Bronchial epithelial cell (primary cell): Measurements from ENCODE around the gene PRMT7. TPM values are rescaled to one million over a fixed set of nuclear protein-coding genes. Genes with fewer than 3 reads are reported as not detected.

ENCODE experiments used
- DNase-seq: peaks from one replicate; pipeline ENCODE4 v3.0.0-alpha.2; 2010; ENCODE audit warnings: low read depth
- FAIRE-seq: peaks from 2 replicates; lab custom pipeline; 2011; peaks lifted over from hg19 to GRCh38; lab: Jason Lieb, UNC
- H3K27me3 ChIP-seq: 2 replicates; pipeline ENCODE4 v1.5.1; 2011; ENCODE audit warnings: low read length; ENCODE audit not compliant: control insufficient read depth, insufficient read depth
- H3K36me3 ChIP-seq: 2 replicates; pipeline ENCODE4 v1.5.1; 2011; ENCODE audit warnings: low read length; ENCODE audit not compliant: control insufficient read depth, insufficient read depth
- H3K4me3 ChIP-seq: 2 replicates; pipeline ENCODE4 v1.5.1; 2011; ENCODE audit warnings: mild to moderate bottlenecking, low read depth, low read length, control low read depth
- total RNA-seq: library from RNA; depleted of rRNA; stranded (reverse); fragments of >200 nt; gene quantifications from 2 replicates; pipeline ENCODE4 v1.2.1, GENCODE V29; 2014
- TF ChIP-seq, protein P1 (sequence below): IDR thresholded peaks from 2 replicates; pipeline ENCODE4 v1.5.1; 2011; ENCODE audit warnings: mild to moderate bottlenecking, moderate library complexity, low read length, control low read depth, inconsistent platforms; ENCODE audit not compliant: insufficient read depth, severe bottlenecking

PRMT7 gene
- total RNA-seq, 1 donor from 2014 or later: 36.9 TPM

DNA sequence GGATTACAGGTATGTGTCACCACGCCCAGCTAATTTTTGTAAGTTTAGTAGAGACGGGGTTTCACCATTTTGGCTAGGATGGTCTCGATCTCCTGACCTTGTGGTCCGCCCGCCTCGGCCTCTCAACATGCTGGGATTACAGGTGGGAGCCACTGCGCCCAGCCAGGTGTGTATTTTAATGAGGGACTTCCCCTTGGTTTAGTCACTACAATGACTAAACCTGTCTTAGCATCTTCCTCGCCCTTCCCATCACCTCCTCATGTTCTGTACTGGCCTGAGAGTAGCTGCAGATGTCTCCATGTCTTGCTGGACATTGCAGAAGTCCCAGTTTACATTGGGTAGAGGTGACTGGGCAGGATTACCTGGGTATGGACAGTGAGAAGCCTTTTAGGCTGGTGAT lies 36.9 kb upstream of the PRMT7 start:
- DNase-seq (peak; percentile 59), FAIRE-seq (no peak)
- no peak overlapping the region for H3K4me3 ChIP-seq
- TF ChIP-seq, protein P1, sequence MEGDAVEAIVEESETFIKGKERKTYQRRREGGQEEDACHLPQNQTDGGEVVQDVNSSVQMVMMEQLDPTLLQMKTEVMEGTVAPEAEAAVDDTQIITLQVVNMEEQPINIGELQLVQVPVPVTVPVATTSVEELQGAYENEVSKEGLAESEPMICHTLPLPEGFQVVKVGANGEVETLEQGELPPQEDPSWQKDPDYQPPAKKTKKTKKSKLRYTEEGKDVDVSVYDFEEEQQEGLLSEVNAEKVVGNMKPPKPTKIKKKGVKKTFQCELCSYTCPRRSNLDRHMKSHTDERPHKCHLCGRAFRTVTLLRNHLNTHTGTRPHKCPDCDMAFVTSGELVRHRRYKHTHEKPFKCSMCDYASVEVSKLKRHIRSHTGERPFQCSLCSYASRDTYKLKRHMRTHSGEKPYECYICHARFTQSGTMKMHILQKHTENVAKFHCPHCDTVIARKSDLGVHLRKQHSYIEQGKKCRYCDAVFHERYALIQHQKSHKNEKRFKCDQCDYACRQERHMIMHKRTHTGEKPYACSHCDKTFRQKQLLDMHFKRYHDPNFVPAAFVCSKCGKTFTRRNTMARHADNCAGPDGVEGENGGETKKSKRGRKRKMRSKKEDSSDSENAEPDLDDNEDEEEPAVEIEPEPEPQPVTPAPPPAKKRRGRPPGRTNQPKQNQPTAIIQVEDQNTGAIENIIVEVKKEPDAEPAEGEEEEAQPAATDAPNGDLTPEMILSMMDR: no peak
- peaks cover 4% of the 10 kb centered on the region for H3K36me3 ChIP-seq
- no peaks in the 10 kb centered on the region for H3K27me3 ChIP-seq

DNA sequence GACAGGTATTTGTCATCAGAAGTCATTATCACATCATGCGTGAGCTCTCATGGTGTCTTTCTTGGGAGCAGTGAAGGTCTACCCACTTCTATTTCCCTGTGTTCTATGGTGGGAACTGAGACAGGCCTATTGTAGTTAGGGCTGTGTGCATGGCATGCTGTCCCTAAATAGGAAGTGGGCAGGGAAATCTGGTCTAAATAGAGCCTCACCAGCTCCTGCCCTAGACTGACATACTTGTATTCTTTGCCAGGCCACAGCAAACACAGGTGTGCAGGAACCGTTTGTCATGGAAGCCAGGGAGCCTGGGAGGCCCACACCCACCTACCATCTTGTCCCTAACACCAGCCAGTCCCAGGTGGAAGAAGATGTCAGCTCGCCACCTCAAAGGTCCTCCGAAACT lies 36.4 kb upstream of the PRMT7 start:
- peaks cover 4% of the 10 kb centered on the region for H3K36me3 ChIP-seq
- TF ChIP-seq, protein P1: no peak
- FAIRE-seq (no peak), DNase-seq (no peak)
- no peak overlapping the region for H3K4me3 ChIP-seq
- no peaks in the 10 kb centered on the region for H3K27me3 ChIP-seq

DNA sequence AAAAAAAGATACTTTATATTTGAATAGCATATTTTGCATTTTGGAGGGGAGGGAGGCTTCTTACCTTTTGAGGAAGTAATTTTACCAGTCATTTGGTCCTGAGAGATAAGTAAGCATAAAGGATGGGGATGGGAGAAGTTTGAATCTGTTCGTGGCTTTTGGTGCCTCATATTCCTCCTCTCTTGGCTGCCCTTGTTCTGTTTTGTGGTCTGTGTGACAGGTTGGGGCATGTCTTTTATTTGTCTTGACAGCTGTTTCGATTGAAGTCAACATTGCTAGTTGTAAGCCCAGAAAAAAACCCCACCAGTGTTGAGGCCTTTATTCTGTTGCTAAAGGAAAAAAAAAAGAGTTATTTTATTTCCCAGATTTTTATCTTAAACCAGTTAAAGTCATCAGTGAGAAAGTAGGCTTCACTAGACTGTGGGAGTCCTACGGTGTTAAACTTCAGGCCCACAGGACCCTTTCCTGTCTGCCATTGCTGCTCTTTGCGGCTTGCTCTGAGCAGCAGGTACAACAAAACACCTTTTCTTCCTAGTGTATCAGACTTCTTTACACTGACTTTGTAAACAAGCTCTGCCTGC lies 35.1 kb upstream of the PRMT7 start:
- Histone ChIP-seq H3K36me3 (peaks cover 4% of the 10 kb centered on the region), H3K27me3 (no peaks in the 10 kb centered on the region), H3K4me3 (no peak overlapping the region)
- TF ChIP-seq, protein P1: no peak
- DNase-seq (peak; percentile 88), FAIRE-seq (no peak)

DNA sequence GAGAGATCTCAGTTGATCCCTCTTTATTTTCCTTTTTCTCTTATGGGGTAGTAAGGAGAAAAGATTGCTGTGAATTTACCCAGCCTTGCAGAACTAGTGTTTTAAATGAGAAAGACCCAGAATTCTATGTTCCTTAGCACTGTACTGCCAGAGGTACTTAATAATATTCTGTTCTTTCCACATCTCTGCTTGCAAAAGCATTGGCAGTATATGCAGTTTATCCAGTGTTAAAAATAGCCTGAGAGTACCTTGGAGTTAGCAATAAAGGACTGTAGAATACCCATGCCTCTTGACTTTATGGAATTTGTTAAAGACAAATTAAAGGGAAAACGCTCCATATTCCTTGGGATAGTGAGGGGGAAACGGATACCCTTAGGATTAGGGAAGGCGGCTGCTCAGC lies 34.6 kb upstream of the PRMT7 start:
- no peak for FAIRE-seq
- Histone ChIP-seq H3K27me3 (no peaks in the 10 kb centered on the region), H3K4me3 (no peak overlapping the region), H3K36me3 (peaks cover 4% of the 10 kb centered on the region)
- no peak for DNase-seq
- TF ChIP-seq, protein P1: no peak

DNA sequence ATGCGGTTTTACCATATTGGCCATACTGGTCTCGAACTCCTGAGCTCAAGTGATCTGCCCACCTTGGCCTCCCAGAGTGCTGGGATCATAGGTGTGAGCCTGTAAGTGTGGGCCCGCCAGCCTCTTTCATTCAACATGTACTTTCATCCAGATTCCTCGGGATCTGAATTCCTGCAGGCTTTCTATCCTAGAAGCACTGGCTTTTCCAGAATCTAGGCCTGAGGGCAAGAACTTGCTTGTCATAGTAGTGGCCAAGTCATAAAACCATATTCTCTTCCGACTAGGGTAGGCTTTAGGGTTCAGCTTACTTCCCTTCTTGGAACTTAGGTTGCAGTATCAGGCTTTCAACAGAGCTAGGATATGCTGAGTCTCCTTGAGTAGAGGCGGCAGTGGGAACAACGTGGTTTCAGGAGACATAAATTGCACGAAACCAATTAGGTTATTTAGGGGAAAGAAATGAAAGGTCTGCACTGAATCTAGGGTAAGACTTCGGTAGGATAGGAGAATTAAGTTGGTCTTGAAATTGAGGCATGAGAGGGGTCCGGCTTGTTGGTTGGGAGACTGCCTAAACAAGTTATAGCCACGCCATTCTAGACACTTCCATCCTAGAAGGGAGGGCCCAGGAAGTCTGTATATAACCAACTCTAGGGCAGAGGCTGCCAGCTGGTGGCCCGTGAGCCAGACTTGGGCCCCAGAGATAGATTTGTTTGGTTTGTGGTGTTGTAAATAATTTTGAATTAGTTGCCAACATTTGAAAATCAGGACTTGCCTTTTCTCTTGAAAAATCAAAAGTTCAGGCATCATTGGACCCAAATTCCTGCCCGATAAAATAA lies 30.9 kb upstream of the PRMT7 start:
- peaks cover under 1% of the 10 kb centered on the region for H3K36me3 ChIP-seq
- FAIRE-seq: no peak

More for the DNA sequence above, 30.9 kb upstream of the PRMT7 start:
- TF ChIP-seq, protein P1: no peak
- Histone ChIP-seq H3K27me3 (no peaks in the 10 kb centered on the region), H3K4me3 (no peak overlapping the region)
- DNase-seq: no peak
